Testis (tissue), 2 donors: ENCODE data around the gene ATRN.

Experiments used
- POLR2A ChIP-seq: fragments of 450-650 bp; IDR thresholded peaks from one replicate; pipeline ENCODE4 v1.6.1; 2017; ENCODE audit warnings: antibody characterized with exemption, mild to moderate bottlenecking, moderate library complexity
- TF ChIP-seq, protein P1 (sequence below), 3 experiments: fragments of 450-650 bp in 2 of 3; fragments of 200-600 bp in 1 of 3; sonication (generic) in 1 of 3; IDR thresholded peaks; one replicate each; pipeline ENCODE4 v1.5.1; 2016 to 2019; ENCODE audit warnings: antibody characterized with exemption in 3 of 3, mild to moderate bottlenecking in 2 of 3, moderate library complexity in 1 of 3

DNA sequence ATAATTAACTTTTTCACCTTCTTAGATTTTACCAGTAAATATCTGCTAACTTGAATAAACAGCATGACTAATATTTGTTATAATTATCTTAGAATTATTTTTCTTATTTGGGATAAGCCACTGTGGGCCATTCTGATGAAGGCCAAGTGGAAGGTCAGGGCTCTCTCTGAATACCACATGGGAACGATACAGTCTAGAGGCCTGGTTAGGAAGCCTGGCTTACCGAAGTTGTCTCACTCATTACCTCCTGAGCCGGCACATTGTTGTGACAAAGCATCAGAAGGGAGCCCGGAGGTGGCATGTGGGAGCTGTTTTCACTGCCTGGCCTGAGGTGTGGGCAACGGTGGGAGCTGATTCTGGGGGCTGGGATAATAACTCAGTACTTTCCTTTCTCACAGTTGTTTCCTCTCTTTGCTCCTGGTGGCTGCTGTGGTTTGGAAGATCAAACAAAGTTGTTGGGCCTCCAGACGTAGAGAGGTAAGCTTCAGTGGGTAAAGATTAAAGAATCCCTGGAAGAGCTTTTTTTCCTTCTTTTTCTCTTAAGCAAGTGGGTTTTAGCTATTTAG, 163.2 kb downstream of the ATRN start:
- TF ChIP-seq, protein P1, sequence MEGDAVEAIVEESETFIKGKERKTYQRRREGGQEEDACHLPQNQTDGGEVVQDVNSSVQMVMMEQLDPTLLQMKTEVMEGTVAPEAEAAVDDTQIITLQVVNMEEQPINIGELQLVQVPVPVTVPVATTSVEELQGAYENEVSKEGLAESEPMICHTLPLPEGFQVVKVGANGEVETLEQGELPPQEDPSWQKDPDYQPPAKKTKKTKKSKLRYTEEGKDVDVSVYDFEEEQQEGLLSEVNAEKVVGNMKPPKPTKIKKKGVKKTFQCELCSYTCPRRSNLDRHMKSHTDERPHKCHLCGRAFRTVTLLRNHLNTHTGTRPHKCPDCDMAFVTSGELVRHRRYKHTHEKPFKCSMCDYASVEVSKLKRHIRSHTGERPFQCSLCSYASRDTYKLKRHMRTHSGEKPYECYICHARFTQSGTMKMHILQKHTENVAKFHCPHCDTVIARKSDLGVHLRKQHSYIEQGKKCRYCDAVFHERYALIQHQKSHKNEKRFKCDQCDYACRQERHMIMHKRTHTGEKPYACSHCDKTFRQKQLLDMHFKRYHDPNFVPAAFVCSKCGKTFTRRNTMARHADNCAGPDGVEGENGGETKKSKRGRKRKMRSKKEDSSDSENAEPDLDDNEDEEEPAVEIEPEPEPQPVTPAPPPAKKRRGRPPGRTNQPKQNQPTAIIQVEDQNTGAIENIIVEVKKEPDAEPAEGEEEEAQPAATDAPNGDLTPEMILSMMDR (IDR thresholded peaks at IDR 0.05), result no peak
- TF ChIP-seq POLR2A, result no peak
